RWPE2 (cell line): ENCODE measurements around the gene KRT78.
A peak's percentile ranks its signal among the peaks of the same experiment; 100 is the strongest.

Source experiments
- ATAC-seq: fragments of 200-7000 bp; cut with Tn5 transposase; 3 replicates; pipeline ENCODE4 v1.9.1; 2021; ENCODE audit warnings: low read depth
- DNase-seq: peaks from one replicate; pipeline ENCODE4 v3.0.0-alpha.2; 2020; ENCODE audit warnings: low spot score
- H3K27ac ChIP-seq: fragments of 450-650 bp; 2 replicates; pipeline ENCODE4 v1.5.1; 2017; ENCODE audit warnings: mild to moderate bottlenecking; ENCODE audit not compliant: poor library complexity, severe bottlenecking
- H3K27me3 ChIP-seq: fragments of 250-450 bp; sonication (Bioruptor Pico); 2 replicates; pipeline ENCODE4 v1.5.1; 2021; ENCODE audit warnings: mild to moderate bottlenecking, moderate library complexity; ENCODE audit not compliant: insufficient read depth, poor library complexity, severe bottlenecking
- H3K36me3 ChIP-seq: fragments of 250-450 bp; sonication (Bioruptor Pico); 2 replicates; pipeline ENCODE4 v1.5.1; 2020; ENCODE audit warnings: low read depth, mild to moderate bottlenecking, moderate library complexity
- H3K4me1 ChIP-seq: fragments of 250-450 bp; sonication (Bioruptor Pico); 2 replicates; pipeline ENCODE4 v1.5.1; 2021; ENCODE audit warnings: mild to moderate bottlenecking, moderate library complexity; ENCODE audit not compliant: insufficient read depth, poor library complexity, severe bottlenecking
- H3K4me3 ChIP-seq: fragments of 250-450 bp; sonication (Bioruptor Pico); 2 replicates; pipeline ENCODE4 v1.5.1; 2021; ENCODE audit warnings: mild to moderate bottlenecking, moderate library complexity; ENCODE audit not compliant: severe bottlenecking
- H3K9me3 ChIP-seq: fragments of 250-450 bp; sonication (Bioruptor Pico); 2 replicates; pipeline ENCODE4 v1.5.1; 2021; ENCODE audit warnings: mild to moderate bottlenecking, moderate library complexity; ENCODE audit not compliant: severe bottlenecking
- TF ChIP-seq, protein P1 (sequence below): fragments of 450-650 bp; IDR thresholded peaks from one replicate; pipeline ENCODE4 v1.5.1; 2017; ENCODE audit warnings: mild to moderate bottlenecking, moderate library complexity; ENCODE audit not compliant: poor library complexity, severe bottlenecking

The KRT78 gene

DNA sequence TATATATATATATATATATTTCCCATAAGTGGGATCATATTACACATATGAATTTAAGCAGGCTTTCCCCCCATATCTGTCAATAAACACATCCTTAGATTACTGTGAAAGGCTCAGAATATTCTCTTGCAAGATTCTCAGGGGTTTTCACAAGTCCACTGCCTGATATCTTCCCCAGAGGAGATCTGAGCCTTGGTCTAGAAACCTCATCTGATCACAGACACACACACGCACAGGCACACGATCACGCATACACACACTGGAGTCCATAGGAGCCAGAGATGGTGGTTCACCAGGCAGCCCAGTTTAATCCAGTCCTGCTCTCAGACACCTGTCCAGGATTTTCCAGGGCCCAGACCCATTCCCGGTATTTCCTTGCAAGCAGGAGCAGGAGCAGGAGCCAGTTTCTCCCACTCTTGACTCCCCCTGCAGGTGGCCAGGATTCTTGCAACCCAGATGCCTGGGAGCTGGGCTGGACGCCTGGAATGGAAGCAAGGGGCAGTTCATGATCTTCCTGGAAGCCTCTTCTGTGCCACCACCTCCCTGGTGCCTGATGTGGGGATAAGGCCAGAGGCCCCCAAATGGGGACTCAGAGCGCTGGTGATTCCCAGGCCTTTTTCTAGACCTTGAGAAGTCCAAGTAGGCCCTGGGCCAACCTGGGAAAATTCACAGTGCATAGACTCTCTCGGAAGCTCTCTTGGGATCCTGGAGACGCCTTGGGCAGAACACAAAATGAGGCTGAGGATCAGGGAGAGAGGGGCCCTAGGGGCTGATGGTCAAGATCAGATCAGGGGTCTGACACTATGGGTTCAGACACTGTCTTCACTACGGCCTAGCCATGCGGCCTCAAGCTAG is 16.5 kb upstream of the KRT78 start:
- peak; percentile 61 for ATAC-seq
- H3K27me3 ChIP-seq = no peaks in the 10 kb centered on the region
- H3K27ac ChIP-seq = no peak overlapping the region
- H3K9me3 ChIP-seq = no peaks in the 10 kb centered on the region
- no peaks in the 10 kb centered on the region for H3K36me3 ChIP-seq
- TF ChIP-seq, protein P1, sequence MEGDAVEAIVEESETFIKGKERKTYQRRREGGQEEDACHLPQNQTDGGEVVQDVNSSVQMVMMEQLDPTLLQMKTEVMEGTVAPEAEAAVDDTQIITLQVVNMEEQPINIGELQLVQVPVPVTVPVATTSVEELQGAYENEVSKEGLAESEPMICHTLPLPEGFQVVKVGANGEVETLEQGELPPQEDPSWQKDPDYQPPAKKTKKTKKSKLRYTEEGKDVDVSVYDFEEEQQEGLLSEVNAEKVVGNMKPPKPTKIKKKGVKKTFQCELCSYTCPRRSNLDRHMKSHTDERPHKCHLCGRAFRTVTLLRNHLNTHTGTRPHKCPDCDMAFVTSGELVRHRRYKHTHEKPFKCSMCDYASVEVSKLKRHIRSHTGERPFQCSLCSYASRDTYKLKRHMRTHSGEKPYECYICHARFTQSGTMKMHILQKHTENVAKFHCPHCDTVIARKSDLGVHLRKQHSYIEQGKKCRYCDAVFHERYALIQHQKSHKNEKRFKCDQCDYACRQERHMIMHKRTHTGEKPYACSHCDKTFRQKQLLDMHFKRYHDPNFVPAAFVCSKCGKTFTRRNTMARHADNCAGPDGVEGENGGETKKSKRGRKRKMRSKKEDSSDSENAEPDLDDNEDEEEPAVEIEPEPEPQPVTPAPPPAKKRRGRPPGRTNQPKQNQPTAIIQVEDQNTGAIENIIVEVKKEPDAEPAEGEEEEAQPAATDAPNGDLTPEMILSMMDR = peak; percentile 86
- H3K4me1 ChIP-seq = peaks cover 22% of the 10 kb centered on the region
- DNase-seq = no peak
- H3K4me3 ChIP-seq = no peak overlapping the region

DNA sequence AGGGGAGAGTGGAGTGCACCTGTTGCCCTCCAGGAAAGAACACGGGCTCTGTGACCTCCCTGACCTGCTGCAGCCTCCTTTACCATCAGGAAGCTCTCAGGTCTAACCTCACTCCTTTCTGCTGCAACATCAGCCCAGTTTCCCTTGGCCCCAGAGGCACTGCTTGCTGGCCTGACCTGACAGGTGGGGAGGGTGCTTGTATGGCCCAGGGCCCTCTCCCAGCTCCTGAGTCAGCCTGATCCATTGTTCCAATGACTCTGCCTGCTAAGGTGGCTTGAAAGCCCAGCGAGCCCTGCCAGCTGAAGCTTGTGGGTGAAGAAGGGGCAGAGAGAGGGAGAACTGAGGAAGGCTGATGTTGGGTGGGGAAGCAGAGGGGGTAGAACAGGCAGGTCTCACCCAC is 13.2 kb upstream of the KRT78 start:
- H3K9me3 ChIP-seq = no peaks in the 10 kb centered on the region
- ATAC-seq = no peak
- DNase-seq = no peak
- TF ChIP-seq, protein P1 = no peak
- peaks cover 31% of the 10 kb centered on the region for H3K4me1 ChIP-seq
- no peak overlapping the region for H3K27ac ChIP-seq
- H3K27me3 ChIP-seq = no peaks in the 10 kb centered on the region
- H3K36me3 ChIP-seq = no peaks in the 10 kb centered on the region
- H3K4me3 ChIP-seq = no peak overlapping the region

DNA sequence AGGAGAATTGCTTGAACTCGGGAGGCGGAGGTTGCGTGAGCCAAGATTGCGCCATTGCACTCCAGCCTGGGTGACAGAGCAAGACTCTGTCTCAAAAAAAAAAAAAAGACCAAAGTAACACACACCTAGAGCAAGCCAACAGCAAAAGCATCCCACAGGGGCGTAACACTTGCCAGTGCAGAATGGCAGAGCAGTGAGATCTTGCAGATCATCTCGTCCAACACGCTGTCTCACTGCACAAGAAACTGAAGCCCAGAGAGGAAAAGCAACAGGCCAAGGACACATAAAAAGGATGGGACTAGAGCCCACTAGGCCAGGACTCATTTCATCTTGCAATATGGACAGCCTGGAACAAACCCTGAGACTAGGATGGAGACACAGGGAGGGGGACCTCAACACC is 12.7 kb upstream of the KRT78 start:
- Histone ChIP-seq H3K9me3 (no peaks in the 10 kb centered on the region), H3K27me3 (no peaks in the 10 kb centered on the region), H3K27ac (no peak overlapping the region), H3K4me3 (no peak overlapping the region), H3K36me3 (no peaks in the 10 kb centered on the region), H3K4me1 (peaks cover 29% of the 10 kb centered on the region)
- TF ChIP-seq, protein P1 = no peak
- ATAC-seq (no peak), DNase-seq (no peak)

DNA sequence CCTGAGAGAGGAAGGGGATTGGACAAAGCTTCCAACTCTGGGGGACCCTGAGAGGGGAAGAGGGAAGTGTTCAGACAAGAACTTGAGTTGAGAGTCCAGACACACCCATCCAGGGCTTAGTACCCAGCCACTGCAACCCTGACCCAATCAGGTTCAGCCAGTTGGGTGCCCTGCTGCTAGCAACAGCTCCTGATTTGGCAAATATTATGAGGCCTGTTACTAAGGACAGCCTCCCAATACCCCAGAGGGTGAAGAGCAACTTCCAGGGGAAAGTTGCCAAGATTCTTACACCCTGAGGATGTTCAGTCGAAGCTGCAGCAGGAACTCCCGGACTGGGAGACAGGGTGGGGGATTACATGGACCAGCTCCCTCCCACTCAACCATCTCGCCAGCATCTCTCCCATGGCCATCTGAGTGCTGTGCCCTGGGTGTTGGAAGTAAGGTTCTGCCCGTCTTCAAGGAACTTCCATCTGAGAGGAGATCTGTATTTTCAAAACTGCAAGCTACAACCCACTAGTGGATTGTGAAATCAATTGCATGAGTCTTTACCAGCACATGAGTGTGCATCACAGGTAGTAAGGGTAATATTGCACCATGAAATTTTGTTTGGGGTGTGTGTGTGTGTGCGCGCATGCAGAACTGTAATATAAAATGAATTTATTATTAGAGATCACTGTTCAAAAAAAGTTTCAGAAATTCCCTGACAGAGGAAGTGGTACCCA is 11.5 kb upstream of the KRT78 start:
- Histone ChIP-seq H3K4me3 (no peak overlapping the region), H3K27me3 (no peaks in the 10 kb centered on the region), H3K27ac (peak overlapping the region; percentile 78), H3K4me1 (peaks cover 29% of the 10 kb centered on the region), H3K9me3 (no peaks in the 10 kb centered on the region), H3K36me3 (no peaks in the 10 kb centered on the region)
- peak; percentile 83 for DNase-seq
- peak; percentile 94 for ATAC-seq
- TF ChIP-seq, protein P1 = no peak
